K562 (cell line): ENCODE measurements around the gene DOCK8.

Experiments used
- CTCF ChIP-seq, 3 experiments: IDR thresholded peaks in 2 of 3; conservative IDR thresholded peaks in 1 of 3; 2 replicates each; pipeline ENCODE4 v1.5.1; 2011 to 2012; ENCODE audit warnings: low read length in 3 of 3, mild to moderate bottlenecking in 3 of 3, control low read depth in 2 of 3, improper control_type of control experiment in 1 of 3, inconsistent platforms in 1 of 3, low read depth in 1 of 3, mixed read lengths in 1 of 3, moderate library complexity in 1 of 3; ENCODE audit not compliant: insufficient read depth in 2 of 3
- JUNB ChIP-seq: fragments of 450-650 bp; formaldehyde crosslinking; conservative IDR thresholded peaks from 2 replicates; pipeline ENCODE4 v1.4.0; 2020; ENCODE audit warnings: mild to moderate bottlenecking
- MED1 ChIP-seq: sonication (generic); formaldehyde crosslinking; IDR thresholded peaks from 2 replicates; pipeline ENCODE4 v1.8.1; 2023; ENCODE audit warnings: missing genetic modification reagents, borderline replicate concordance
- MTA2 ChIP-seq: fragments of 450-650 bp; IDR thresholded peaks from 2 replicates; pipeline ENCODE4 v1.6.1; 2016; ENCODE audit warnings: low read depth
- NCOA2 ChIP-seq, 2 experiments: fragments of 450-650 bp; IDR thresholded peaks; 2 replicates each; pipeline ENCODE4 v1.6.1; 2018; ENCODE audit warnings: mild to moderate bottlenecking in 2 of 2, moderate library complexity in 1 of 2; ENCODE audit not compliant: partially characterized antibody in 2 of 2
- STAT5B ChIP-seq: fragments of 250-450 bp; sonication (Bioruptor Pico); IDR thresholded peaks from 2 replicates; pipeline ENCODE4 v1.8.0; 2021; ENCODE audit warnings: mild to moderate bottlenecking, inconsistent platforms

- no peak for TF ChIP-seq MED1
- no peak for TF ChIP-seq STAT5B (CRISPR knock-in tag)
- no peak for TF ChIP-seq CTCF (IDR thresholded peaks at IDR 0.05 in 2 of 3, conservative IDR thresholded peaks at IDR 0.05 in 1 of 3; ENCODE audit: insufficient read depth in 2 of 3, low read depth in 1 of 3, low read length in 3 of 3)
- TF ChIP-seq JUNB (CRISPR knock-in tag), result no peak
- TF ChIP-seq MTA2, result no peak
- TF ChIP-seq NCOA2 (IDR thresholded peaks at IDR 0.05; ENCODE audit: partially characterized antibody in 2 of 2), result no peak
Measured at GRCh38 chr9:311841-312240, 97.2 kb downstream of the DOCK8 start.
